ENCODE data around the gene ZNFX1.

Gene ZNFX1

GRCh38 chr20:49270177-49270576 is 7.7 kb downstream of the ZNFX1 start:
- no peak for DNase-seq (ENCODE audit: extremely low read depth, low read depth)
- TF ChIP-seq CTCF (IDR thresholded peaks at IDR 0.05; ENCODE audit: low read depth, low read length): no peak

- no peak for DNase-seq (ENCODE audit: extremely low read depth, low read depth)
- TF ChIP-seq CTCF (IDR thresholded peaks at IDR 0.05; ENCODE audit: low read depth, low read length): no peak
Observed at GRCh38 chr20:49268600-49269365, 9.1 kb downstream of the ZNFX1 start.

- TF ChIP-seq CTCF (IDR thresholded peaks at IDR 0.05; ENCODE audit: low read depth, low read length): no peak
- DNase-seq (ENCODE audit: extremely low read depth, low read depth): no peak
Observed at GRCh38 chr20:49267327-49267726, 10.5 kb downstream of the ZNFX1 start.

- no peak for DNase-seq (ENCODE audit: extremely low read depth, low read depth)
- no peak for TF ChIP-seq CTCF (IDR thresholded peaks at IDR 0.05; ENCODE audit: low read depth, low read length)
Observed at GRCh38 chr20:49262444-49262843, 15.4 kb downstream of the ZNFX1 start.

GRCh38 chr20:49261173-49261572 is 16.7 kb downstream of the ZNFX1 start:
- no peak for DNase-seq (ENCODE audit: extremely low read depth, low read depth)
- no peak for TF ChIP-seq CTCF (IDR thresholded peaks at IDR 0.05; ENCODE audit: low read depth, low read length)

GRCh38 chr20:49260218-49260617 is 17.6 kb downstream of the ZNFX1 start:
- DNase-seq (ENCODE audit: extremely low read depth, low read depth): no peak
- TF ChIP-seq CTCF (IDR thresholded peaks at IDR 0.05; ENCODE audit: low read depth, low read length): no peak

- TF ChIP-seq CTCF (IDR thresholded peaks at IDR 0.05; ENCODE audit: low read depth, low read length): no peak
- DNase-seq (ENCODE audit: extremely low read depth, low read depth): no peak
Observed at GRCh38 chr20:49259799-49260198, 18.1 kb downstream of the ZNFX1 start.

All from AG09319 (cell line).